A549 (cell line): ENCODE measurements around the gene GAK.

Experiments
- GATA3 ChIP-seq: IDR thresholded peaks from 2 replicates; pipeline ENCODE4 v1.6.1; 2012; ENCODE audit warnings: borderline replicate concordance
- HDAC2 ChIP-seq: fragments of 200-600 bp; sonication (generic); IDR thresholded peaks from 2 replicates; pipeline ENCODE4 v1.6.1; 2016
- KDM5A ChIP-seq: fragments of 200-600 bp; sonication (generic); IDR thresholded peaks from 2 replicates; pipeline ENCODE4 v1.6.1; 2016; ENCODE audit warnings: antibody characterized with exemption, mild to moderate bottlenecking
- POLR2A ChIP-seq: IDR thresholded peaks from 2 replicates; pipeline ENCODE4 v1.6.1; 2012; ENCODE audit warnings: mild to moderate bottlenecking, low read length
- RCOR1 ChIP-seq: fragments of 150-350 bp; IDR thresholded peaks from 2 replicates; pipeline ENCODE4 v1.6.1; 2014; ENCODE audit warnings: antibody characterized with exemption, low read length, low read depth
- TF ChIP-seq, protein P1 (sequence below): fragments of >200 bp; sonication (Bioruptor Twin); formaldehyde crosslinking; IDR thresholded peaks from 3 replicates; pipeline ENCODE4 v1.5.1; 2016
- TF ChIP-seq, protein P2 (sequence below): IDR thresholded peaks from 2 replicates; pipeline ENCODE4 v1.6.1; 2012

DNA sequence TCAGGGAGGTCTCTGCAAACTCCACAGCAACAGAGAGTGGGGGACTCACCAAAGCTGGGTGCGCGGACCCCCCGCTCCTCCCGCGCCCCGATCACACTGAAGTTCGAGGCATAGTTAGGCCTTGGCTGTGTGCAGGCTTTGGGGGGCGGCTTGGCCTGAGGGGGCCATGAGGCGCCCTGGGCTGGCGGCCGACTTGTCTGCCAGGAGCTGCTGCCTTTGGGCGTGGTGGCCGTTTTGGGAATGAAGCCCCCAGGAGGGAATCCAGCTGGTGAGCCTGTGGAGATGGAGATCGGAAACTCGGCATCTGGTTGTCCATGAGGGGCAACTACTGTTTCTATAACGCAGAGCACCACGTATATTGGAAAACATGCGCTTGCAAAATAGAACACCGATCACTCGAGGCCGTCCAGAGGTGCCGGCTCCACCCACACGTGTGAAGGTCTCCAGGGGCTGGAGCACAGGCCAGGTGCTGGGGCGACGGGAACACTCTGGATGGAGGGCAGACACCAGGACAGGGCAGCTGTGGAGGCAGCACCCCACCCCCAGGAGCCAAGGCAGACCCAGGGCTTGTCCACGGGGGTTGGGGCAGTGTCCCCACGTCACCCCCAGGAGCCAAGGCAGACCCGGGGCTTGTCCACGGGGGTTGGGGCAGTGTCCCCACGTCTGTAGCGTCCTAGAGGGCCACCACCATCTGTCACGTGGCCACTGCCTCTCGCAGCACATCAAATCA is 80.2 kb downstream of the GAK start:
- TF ChIP-seq, protein P1, sequence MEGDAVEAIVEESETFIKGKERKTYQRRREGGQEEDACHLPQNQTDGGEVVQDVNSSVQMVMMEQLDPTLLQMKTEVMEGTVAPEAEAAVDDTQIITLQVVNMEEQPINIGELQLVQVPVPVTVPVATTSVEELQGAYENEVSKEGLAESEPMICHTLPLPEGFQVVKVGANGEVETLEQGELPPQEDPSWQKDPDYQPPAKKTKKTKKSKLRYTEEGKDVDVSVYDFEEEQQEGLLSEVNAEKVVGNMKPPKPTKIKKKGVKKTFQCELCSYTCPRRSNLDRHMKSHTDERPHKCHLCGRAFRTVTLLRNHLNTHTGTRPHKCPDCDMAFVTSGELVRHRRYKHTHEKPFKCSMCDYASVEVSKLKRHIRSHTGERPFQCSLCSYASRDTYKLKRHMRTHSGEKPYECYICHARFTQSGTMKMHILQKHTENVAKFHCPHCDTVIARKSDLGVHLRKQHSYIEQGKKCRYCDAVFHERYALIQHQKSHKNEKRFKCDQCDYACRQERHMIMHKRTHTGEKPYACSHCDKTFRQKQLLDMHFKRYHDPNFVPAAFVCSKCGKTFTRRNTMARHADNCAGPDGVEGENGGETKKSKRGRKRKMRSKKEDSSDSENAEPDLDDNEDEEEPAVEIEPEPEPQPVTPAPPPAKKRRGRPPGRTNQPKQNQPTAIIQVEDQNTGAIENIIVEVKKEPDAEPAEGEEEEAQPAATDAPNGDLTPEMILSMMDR, result no peak
- TF ChIP-seq GATA3 (no peak), POLR2A (no peak), RCOR1 (no peak), KDM5A (no peak), HDAC2 (no peak)
- TF ChIP-seq, protein P2, sequence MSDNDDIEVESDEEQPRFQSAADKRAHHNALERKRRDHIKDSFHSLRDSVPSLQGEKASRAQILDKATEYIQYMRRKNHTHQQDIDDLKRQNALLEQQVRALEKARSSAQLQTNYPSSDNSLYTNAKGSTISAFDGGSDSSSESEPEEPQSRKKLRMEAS, result no peak
